ENCODE results near the gene EVA1A. TPM values are rescaled to one million over a fixed set of nuclear protein-coding genes. Genes with fewer than 3 reads are reported as not detected.

EVA1A gene
- total RNA-seq, 1 experiment from 2014 or later: 0.68 TPM

- no peaks in the 10 kb centered on the region for H3K23me2 ChIP-seq (ENCODE audit: insufficient read length, low read depth, low read length, poor library complexity, severe bottlenecking)
- H4K8ac ChIP-seq (replicated peaks; ENCODE audit: insufficient read length, low read depth, low read length): no peak overlapping the region
- H2BK20ac ChIP-seq (ENCODE audit: low read depth, low read length, poor library complexity, severe bottlenecking): no peak overlapping the region
- Mint-ChIP-seq H3K9me3 (no peaks in the 10 kb centered on the region), H3K27me3 (ENCODE audit: low read depth) (peaks cover 6% of the 10 kb centered on the region), H3K4me1 (peaks cover 22 to 27% of the 10 kb centered on the region in 2 experiments), H3K27ac (no peak overlapping the region), H3K36me3 (ENCODE audit: insufficient read depth in 1 of 3, low read depth in 3 of 3) (no peaks in the 10 kb centered on the region; a peak in 1 of 7 replicates), H3K4me3 (no peak overlapping the region)
- no peak overlapping the region for H3K23ac ChIP-seq (ENCODE audit: insufficient read length, low read depth, low read length)
- no peak for DNase-seq
- H3K4ac ChIP-seq (ENCODE audit: low read depth, low read length): no peak overlapping the region
- H3K18ac ChIP-seq (ENCODE audit: insufficient read length, low read depth, low read length): no peak overlapping the region
- H3K27ac ChIP-seq (ENCODE audit: insufficient read length, low read depth, low read length): no peak overlapping the region
- no peak overlapping the region for H2AFZ ChIP-seq (ENCODE audit: low read length)
- no peak overlapping the region for H4K91ac ChIP-seq (ENCODE audit: insufficient read length, low read depth, low read length)
- no peak overlapping the region for H3K56ac ChIP-seq (ENCODE audit: insufficient read length, low read depth, low read length)
- no peaks in the 10 kb centered on the region for H3K79me2 ChIP-seq (ENCODE audit: insufficient read depth, low read length)
- H2AK5ac ChIP-seq (ENCODE audit: insufficient read length, low read length): no peak overlapping the region
- no peaks in the 10 kb centered on the region for H3K79me1 ChIP-seq (ENCODE audit: insufficient read depth, low read depth, low read length, poor library complexity, severe bottlenecking)
- no peak overlapping the region for H3T11ph ChIP-seq (ENCODE audit: low read length)
- TF ChIP-seq CTCF (conservative IDR thresholded peaks at IDR 0.05): no peak
- no peak overlapping the region for H2BK5ac ChIP-seq (ENCODE audit: insufficient read length, low read length)
- no peaks in the 10 kb centered on the region for H3K27me3 ChIP-seq (ENCODE audit: insufficient read depth, low read length)
- H4K5ac ChIP-seq (ENCODE audit: insufficient read length, low read depth, low read length): no peak overlapping the region
- no peaks in the 10 kb centered on the region for H3K9me3 ChIP-seq (ENCODE audit: control insufficient read depth, low read depth, low read length)
- H3K9ac ChIP-seq (ENCODE audit: extremely low read depth, insufficient read length, low read length): no peak overlapping the region
- H2BK12ac ChIP-seq (ENCODE audit: insufficient read length, low read depth, low read length): no peak overlapping the region
- no peak overlapping the region for H2BK120ac ChIP-seq (ENCODE audit: low read depth, low read length, poor library complexity, severe bottlenecking)
- H2BK15ac ChIP-seq (ENCODE audit: low read depth, low read length): no peak overlapping the region
- H3K14ac ChIP-seq (ENCODE audit: insufficient read depth, low read length): no peak overlapping the region
- no peak overlapping the region for H3K4me2 ChIP-seq (ENCODE audit: insufficient read depth, insufficient read length, low read length)
- peaks cover 9% of the 10 kb centered on the region; the same call in 1 of the 2 replicates for H3K4me1 ChIP-seq (ENCODE audit: insufficient read depth, low read length)
- no peaks in the 10 kb centered on the region for H4K20me1 ChIP-seq (ENCODE audit: control insufficient read depth, insufficient read depth, insufficient read length)
- no CpG with 5 or more reads among the region's 2 CpGs for WGBS (ENCODE audit: extremely low coverage, insufficient read length, low lambda C conversion rate)
Measured at GRCh38 chr2:75549401-75550253, 11.1 kb downstream of the EVA1A start.

Data from H9 (cell line).